Liver (tissue), 9 donors: ENCODE data around the gene KAZALD1. TPM values are rescaled to one million over a fixed set of nuclear protein-coding genes. Genes with fewer than 3 reads are reported as not detected.

Experiments
- DNase-seq: peaks from one replicate; pipeline ENCODE4 v3.0.0-alpha.2; 2017; ENCODE audit warnings: low spot score
- H3K27ac ChIP-seq, 2 donors: one replicate each; pipeline ENCODE4 v1.7.0; 2013; ENCODE audit warnings: inconsistent platforms in 2 of 2, low read length in 2 of 2, control low read depth in 1 of 2, low read depth in 1 of 2, mild to moderate bottlenecking in 1 of 2
- H3K27me3 ChIP-seq, 4 donors: one replicate each; pipeline versions ENCODE4 v1.6.1 to v1.7.0; 2013; ENCODE audit warnings: low read length in 3 of 4, inconsistent platforms in 1 of 4, mild to moderate bottlenecking in 1 of 4, moderate library complexity in 1 of 4; ENCODE audit not compliant: control insufficient read depth in 4 of 4, insufficient read depth in 4 of 4
- H3K36me3 ChIP-seq, 4 donors: one replicate each; pipeline versions ENCODE4 v1.6.1 to v1.7.0; 2013; ENCODE audit warnings: low read length in 3 of 4, mild to moderate bottlenecking in 3 of 4, low read depth in 1 of 4, moderate library complexity in 1 of 4; ENCODE audit not compliant: control insufficient read depth in 4 of 4, insufficient read depth in 3 of 4
- H3K4me1 ChIP-seq, 4 donors: one replicate each; pipeline versions ENCODE4 v1.6.1 to v1.7.0; 2013; ENCODE audit warnings: low read length in 3 of 4, mild to moderate bottlenecking in 3 of 4, moderate library complexity in 1 of 4; ENCODE audit not compliant: control insufficient read depth in 4 of 4, insufficient read depth in 4 of 4
- H3K4me3 ChIP-seq, 3 donors: one replicate each; pipeline versions ENCODE4 v1.6.1 to v1.7.0; 2013; ENCODE audit warnings: low read length in 3 of 3, control low read depth in 1 of 3, low read depth in 1 of 3, mild to moderate bottlenecking in 1 of 3
- H3K9ac ChIP-seq, 2 donors: one replicate each; pipeline ENCODE4 v1.7.0; 2013; ENCODE audit warnings: low read length in 2 of 2, mild to moderate bottlenecking in 2 of 2, moderate library complexity in 2 of 2, control low read depth in 1 of 2, low read depth in 1 of 2
- H3K9me3 ChIP-seq, 4 donors: one replicate each; pipeline versions ENCODE4 v1.6.1 to v1.7.0; 2013; ENCODE audit warnings: low read length in 3 of 4; ENCODE audit not compliant: control insufficient read depth in 4 of 4
- EGR1 ChIP-seq, 2 donors: IDR thresholded peaks; 2 replicates each; pipeline ENCODE4 v1.6.1; 2016 to 2018; ENCODE audit warnings: antibody characterized with exemption in 2 of 2, low read depth in 2 of 2
- FOXA1 ChIP-seq: IDR thresholded peaks from 2 replicates; pipeline ENCODE4 v1.6.1; 2016; ENCODE audit warnings: antibody characterized with exemption
- FOXA2 ChIP-seq: IDR thresholded peaks from 2 replicates; pipeline ENCODE4 v1.6.1; 2016; ENCODE audit warnings: antibody characterized with exemption
- GABPA ChIP-seq, 2 donors: IDR thresholded peaks in 1 of 2; conservative IDR thresholded peaks in 1 of 2; 2 replicates each; pipeline ENCODE4 v1.6.1; 2016; ENCODE audit warnings: antibody characterized with exemption in 2 of 2, mild to moderate bottlenecking in 1 of 2, moderate library complexity in 1 of 2
- HNF4A ChIP-seq, 2 donors: conservative IDR thresholded peaks; 2 replicates each; pipeline ENCODE4 v1.6.1; 2016; ENCODE audit warnings: antibody characterized with exemption in 2 of 2, mild to moderate bottlenecking in 2 of 2
- HNF4G ChIP-seq: IDR thresholded peaks from 2 replicates; pipeline ENCODE4 v1.6.1; 2016; ENCODE audit warnings: antibody characterized with exemption
- NR2F2 ChIP-seq: IDR thresholded peaks from 2 replicates; pipeline ENCODE4 v1.6.1; 2016; ENCODE audit warnings: antibody characterized with exemption
- RAD21 ChIP-seq, 2 donors: IDR thresholded peaks; 2 replicates each; pipeline ENCODE4 v1.6.1; 2016; ENCODE audit warnings: antibody characterized with exemption in 2 of 2, mild to moderate bottlenecking in 2 of 2
- RXRA ChIP-seq, 2 donors: IDR thresholded peaks; 2 replicates each; pipeline ENCODE4 v1.6.1; 2017 to 2018; ENCODE audit warnings: antibody characterized with exemption in 2 of 2, mild to moderate bottlenecking in 1 of 2
- SP1 ChIP-seq: IDR thresholded peaks from 2 replicates; pipeline ENCODE4 v1.6.1; 2018; ENCODE audit warnings: antibody characterized with exemption, mild to moderate bottlenecking
- TAF1 ChIP-seq: conservative IDR thresholded peaks from 2 replicates; pipeline ENCODE4 v1.6.1; 2016; ENCODE audit warnings: antibody characterized with exemption, mild to moderate bottlenecking
- YY1 ChIP-seq: IDR thresholded peaks from 2 replicates; pipeline ENCODE4 v1.6.1; 2016; ENCODE audit warnings: antibody characterized with exemption, mild to moderate bottlenecking
- WGBS: extraction: QIAGEN DNeasy Blood & Tissue Kit; methylation state at CpG from one replicate; pipeline ENCODE4 v1.1.7; 2013; 5-methylcytosine and 5-hydroxymethylcytosine counted together
- polyA plus RNA-seq, 2 donors: library from polyadenylated mRNA; stranded (reverse) in 1 of 2; unstranded in 1 of 2; fragments of 200-250 nt in 1 of 2; fragments of >200 nt in 1 of 2; fragmentation: Nextera tagmentation in 1 of 2; extraction: Ambion mirVana in 1 of 2; gene quantifications; one replicate each; pipeline versions ENCODE4 v1.2.1 to v1.2.3, GENCODE V29; 2013 to 2015
- total RNA-seq, 2 donors: library from RNA; depleted of rRNA; stranded (reverse); fragments of >200 nt; gene quantifications; one replicate each; pipeline ENCODE4 v1.2.3, GENCODE V29; 2014
- TF ChIP-seq, protein P1 (sequence below): IDR thresholded peaks from 2 replicates; pipeline ENCODE4 v1.6.1; 2016; ENCODE audit warnings: antibody characterized with exemption
- TF ChIP-seq, protein P2 (sequence below): fragments of 150-350 bp; IDR thresholded peaks from 2 replicates; pipeline ENCODE4 v1.5.1; 2017; ENCODE audit warnings: improper control_type of control experiment, low read depth, low read length; ENCODE audit not compliant: missing input control
- TF ChIP-seq, protein P3 (sequence below): IDR thresholded peaks from 2 replicates; pipeline ENCODE4 v1.6.1; 2016; ENCODE audit warnings: antibody characterized with exemption, mild to moderate bottlenecking
- donor health status: healthy.
- donor health status: healthy.
- donor health status: healthy.
- donor health status: healthy.
- donor health status: healthy.

KAZALD1 gene
- total and polyA plus RNA-seq, 4 donors = 0.21 to 1.2 (median 0.71) TPM

DNA sequence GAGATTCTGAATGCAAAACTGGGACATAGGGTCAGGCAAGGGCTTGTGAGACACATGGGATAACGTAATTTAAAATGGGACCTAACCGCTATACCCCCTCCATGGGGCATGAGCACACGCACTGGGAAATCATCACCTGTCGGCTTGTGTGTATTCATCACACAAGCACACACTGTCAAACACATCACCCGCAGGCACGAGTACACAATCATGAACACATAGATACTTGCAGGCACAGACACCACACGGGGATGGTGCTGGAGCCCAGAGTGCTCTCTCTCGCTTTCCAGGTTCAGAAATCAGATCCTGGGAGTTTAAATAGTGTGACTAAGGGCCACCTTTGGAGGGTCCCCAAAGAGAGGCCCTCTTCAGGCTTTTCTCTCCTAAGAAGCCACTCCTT lies 49.8 kb downstream of the KAZALD1 start:
- DNase-seq = no peak
- TF ChIP-seq YY1 (no peak), FOXA2 (no peak), GABPA (IDR thresholded peaks at IDR 0.05 in 1 of 2, conservative IDR thresholded peaks at IDR 0.05 in 1 of 2) (no peak), EGR1 (IDR thresholded peaks at IDR 0.05; ENCODE audit: low read depth in 2 of 2) (no peak), HNF4A (conservative IDR thresholded peaks at IDR 0.05) (no peak), RAD21 (IDR thresholded peaks at IDR 0.05) (no peak), SP1 (no peak), TAF1 (no peak), HNF4G (no peak), NR2F2 (no peak)
- TF ChIP-seq, protein P1, sequence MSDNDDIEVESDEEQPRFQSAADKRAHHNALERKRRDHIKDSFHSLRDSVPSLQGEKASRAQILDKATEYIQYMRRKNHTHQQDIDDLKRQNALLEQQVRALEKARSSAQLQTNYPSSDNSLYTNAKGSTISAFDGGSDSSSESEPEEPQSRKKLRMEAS = no peak
- TF ChIP-seq, protein P2, sequence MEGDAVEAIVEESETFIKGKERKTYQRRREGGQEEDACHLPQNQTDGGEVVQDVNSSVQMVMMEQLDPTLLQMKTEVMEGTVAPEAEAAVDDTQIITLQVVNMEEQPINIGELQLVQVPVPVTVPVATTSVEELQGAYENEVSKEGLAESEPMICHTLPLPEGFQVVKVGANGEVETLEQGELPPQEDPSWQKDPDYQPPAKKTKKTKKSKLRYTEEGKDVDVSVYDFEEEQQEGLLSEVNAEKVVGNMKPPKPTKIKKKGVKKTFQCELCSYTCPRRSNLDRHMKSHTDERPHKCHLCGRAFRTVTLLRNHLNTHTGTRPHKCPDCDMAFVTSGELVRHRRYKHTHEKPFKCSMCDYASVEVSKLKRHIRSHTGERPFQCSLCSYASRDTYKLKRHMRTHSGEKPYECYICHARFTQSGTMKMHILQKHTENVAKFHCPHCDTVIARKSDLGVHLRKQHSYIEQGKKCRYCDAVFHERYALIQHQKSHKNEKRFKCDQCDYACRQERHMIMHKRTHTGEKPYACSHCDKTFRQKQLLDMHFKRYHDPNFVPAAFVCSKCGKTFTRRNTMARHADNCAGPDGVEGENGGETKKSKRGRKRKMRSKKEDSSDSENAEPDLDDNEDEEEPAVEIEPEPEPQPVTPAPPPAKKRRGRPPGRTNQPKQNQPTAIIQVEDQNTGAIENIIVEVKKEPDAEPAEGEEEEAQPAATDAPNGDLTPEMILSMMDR = no peak

DNA sequence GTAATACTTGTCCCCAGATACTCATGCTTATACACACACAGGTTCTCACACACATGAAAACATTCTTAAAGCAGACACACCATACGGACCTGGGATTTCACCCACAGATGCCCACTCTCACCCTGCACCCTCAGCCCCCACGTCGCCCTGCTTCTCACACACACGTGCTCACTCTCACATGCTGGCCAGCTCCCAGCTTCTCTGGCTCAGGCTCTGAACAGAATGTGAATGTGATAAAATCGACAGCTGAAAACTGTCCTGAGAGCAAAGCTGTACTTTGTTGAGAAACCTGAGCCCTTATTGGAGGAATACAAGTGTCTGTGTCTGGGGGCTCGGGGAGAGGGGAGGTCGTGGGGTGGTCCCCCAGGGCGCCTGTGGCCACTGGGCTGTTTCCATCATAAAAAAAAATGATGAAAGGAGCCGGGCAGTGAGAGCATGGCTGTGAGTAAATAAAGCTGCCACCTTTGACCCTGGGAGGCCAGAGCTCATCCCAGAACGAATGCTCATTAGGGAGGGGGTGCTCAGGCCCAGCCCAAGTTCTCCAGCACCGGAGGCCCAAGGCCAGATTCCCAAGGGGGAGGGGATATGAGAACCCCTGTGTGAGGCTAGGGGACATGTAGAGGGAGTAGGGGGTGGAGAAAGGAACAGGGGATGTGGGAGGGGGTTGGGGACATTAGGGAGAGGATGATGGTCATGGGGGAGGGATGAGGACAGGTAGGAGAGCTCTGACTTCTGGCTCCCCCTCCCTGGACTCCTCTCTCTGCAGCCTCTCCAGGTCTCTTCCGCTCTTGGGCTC lies 51.2 kb downstream of the KAZALD1 start:
- no peak for TF ChIP-seq TAF1
- TF ChIP-seq NR2F2 = peak; percentile 93
- TF ChIP-seq HNF4G = peak; percentile 36
- peak; percentile 68 to 75 for TF ChIP-seq HNF4A (conservative IDR thresholded peaks at IDR 0.05)
- TF ChIP-seq RXRA (IDR thresholded peaks at IDR 0.05) = peak; percentile 43 to 44
- peak; percentile 54 for TF ChIP-seq YY1
- peak; percentile 58 for TF ChIP-seq FOXA1
- TF ChIP-seq FOXA2 = peak; percentile 68
- TF ChIP-seq SP1 = peak; percentile 54
- TF ChIP-seq RAD21 (IDR thresholded peaks at IDR 0.05) = no peak
- TF ChIP-seq, protein P2 = no peak
- TF ChIP-seq, protein P3, sequence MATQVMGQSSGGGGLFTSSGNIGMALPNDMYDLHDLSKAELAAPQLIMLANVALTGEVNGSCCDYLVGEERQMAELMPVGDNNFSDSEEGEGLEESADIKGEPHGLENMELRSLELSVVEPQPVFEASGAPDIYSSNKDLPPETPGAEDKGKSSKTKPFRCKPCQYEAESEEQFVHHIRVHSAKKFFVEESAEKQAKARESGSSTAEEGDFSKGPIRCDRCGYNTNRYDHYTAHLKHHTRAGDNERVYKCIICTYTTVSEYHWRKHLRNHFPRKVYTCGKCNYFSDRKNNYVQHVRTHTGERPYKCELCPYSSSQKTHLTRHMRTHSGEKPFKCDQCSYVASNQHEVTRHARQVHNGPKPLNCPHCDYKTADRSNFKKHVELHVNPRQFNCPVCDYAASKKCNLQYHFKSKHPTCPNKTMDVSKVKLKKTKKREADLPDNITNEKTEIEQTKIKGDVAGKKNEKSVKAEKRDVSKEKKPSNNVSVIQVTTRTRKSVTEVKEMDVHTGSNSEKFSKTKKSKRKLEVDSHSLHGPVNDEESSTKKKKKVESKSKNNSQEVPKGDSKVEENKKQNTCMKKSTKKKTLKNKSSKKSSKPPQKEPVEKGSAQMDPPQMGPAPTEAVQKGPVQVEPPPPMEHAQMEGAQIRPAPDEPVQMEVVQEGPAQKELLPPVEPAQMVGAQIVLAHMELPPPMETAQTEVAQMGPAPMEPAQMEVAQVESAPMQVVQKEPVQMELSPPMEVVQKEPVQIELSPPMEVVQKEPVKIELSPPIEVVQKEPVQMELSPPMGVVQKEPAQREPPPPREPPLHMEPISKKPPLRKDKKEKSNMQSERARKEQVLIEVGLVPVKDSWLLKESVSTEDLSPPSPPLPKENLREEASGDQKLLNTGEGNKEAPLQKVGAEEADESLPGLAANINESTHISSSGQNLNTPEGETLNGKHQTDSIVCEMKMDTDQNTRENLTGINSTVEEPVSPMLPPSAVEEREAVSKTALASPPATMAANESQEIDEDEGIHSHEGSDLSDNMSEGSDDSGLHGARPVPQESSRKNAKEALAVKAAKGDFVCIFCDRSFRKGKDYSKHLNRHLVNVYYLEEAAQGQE = no peak
- no peak for TF ChIP-seq EGR1 (IDR thresholded peaks at IDR 0.05; ENCODE audit: low read depth in 2 of 2)
- H3K36me3 ChIP-seq = no peaks in the 10 kb centered on the region
- no peaks in the 10 kb centered on the region for H3K9me3 ChIP-seq
- no peak overlapping the region for H3K9ac ChIP-seq
- H3K4me3 ChIP-seq = no peak overlapping the region
- H3K27ac ChIP-seq = peak overlapping the region in 1 of 2 donors; percentile 30
- peak; percentile 51 for DNase-seq
- WGBS = 17% methylated on average over 12 of the region's 12 CpGs
- H3K4me1 ChIP-seq = peaks cover 3 to 15% (median 13%) of the 10 kb centered on the region in 4 donors
- H3K27me3 ChIP-seq = no peaks in the 10 kb centered on the region

More for the DNA sequence above, 49.8 kb downstream of the KAZALD1 start:
- Histone ChIP-seq H3K9ac (no peak overlapping the region), H3K27me3 (no peaks in the 10 kb centered on the region), H3K4me3 (no peak overlapping the region), H3K36me3 (no peaks in the 10 kb centered on the region), H3K27ac (no peak overlapping the region), H3K4me1 (peaks cover 3 to 15% (median 13%) of the 10 kb centered on the region in 4 donors), H3K9me3 (no peaks in the 10 kb centered on the region)
- WGBS = 78% methylated on average over 8 of the region's 8 CpGs
